Right lobe of liver (tissue), 4 donors: ENCODE results near the gene TBCK.

Experiments used
- POLR2A ChIP-seq: fragments of 450-650 bp; IDR thresholded peaks from one replicate; pipeline ENCODE4 v1.6.1; 2017; ENCODE audit warnings: antibody characterized with exemption, mild to moderate bottlenecking
- TF ChIP-seq, protein P1 (sequence below), 4 donors: fragments of 200-600 bp in 3 of 4; fragments of 450-650 bp in 1 of 4; IDR thresholded peaks; one replicate each; pipeline versions ENCODE4 v1.5.1 to v1.8.0; 2016 to 2022; ENCODE audit warnings: antibody characterized with exemption in 4 of 4, mild to moderate bottlenecking in 2 of 4
- donor health status: DM: no; HTN: no; CAD: no.
- donor health status: DM: no; HTN: no; CAD: no.
- donor health status: DM: no; HTN: yes; CAD: no.

DNA sequence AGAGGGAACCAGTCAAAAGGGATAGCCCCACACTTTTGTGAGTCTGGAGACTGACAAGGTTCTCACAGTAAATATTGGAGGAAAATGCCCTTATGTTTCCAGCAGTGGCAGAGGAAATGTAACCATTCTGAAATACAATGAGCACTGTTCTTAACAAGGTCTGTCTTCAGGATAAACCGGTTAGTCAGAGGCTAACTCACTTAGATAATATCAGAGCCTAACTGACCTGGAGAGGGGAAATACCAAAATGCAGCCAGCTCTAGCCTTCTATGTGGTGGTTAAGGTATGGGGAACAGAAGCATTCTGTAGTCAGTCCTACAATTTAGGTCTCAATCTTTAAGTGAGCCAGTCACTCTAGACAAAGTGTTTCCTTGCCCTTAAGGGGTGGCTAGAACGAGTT lies 70.8 kb downstream of the TBCK start:
- TF ChIP-seq, protein P1, sequence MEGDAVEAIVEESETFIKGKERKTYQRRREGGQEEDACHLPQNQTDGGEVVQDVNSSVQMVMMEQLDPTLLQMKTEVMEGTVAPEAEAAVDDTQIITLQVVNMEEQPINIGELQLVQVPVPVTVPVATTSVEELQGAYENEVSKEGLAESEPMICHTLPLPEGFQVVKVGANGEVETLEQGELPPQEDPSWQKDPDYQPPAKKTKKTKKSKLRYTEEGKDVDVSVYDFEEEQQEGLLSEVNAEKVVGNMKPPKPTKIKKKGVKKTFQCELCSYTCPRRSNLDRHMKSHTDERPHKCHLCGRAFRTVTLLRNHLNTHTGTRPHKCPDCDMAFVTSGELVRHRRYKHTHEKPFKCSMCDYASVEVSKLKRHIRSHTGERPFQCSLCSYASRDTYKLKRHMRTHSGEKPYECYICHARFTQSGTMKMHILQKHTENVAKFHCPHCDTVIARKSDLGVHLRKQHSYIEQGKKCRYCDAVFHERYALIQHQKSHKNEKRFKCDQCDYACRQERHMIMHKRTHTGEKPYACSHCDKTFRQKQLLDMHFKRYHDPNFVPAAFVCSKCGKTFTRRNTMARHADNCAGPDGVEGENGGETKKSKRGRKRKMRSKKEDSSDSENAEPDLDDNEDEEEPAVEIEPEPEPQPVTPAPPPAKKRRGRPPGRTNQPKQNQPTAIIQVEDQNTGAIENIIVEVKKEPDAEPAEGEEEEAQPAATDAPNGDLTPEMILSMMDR (IDR thresholded peaks at IDR 0.05), result no peak
- TF ChIP-seq POLR2A, result no peak
